Stimulated activated CD8-positive, alpha-beta memory T cell treated with anti-CD3 and anti-CD28 coated beads, Interleukin-12 subunit alpha, Interleukin-12 subunit beta, amount 100 ng/mL, for 24 hours (primary cell): Measurements from ENCODE around the gene HDAC4.

Experiments used
- DNase-seq: peaks from one replicate; pipeline ENCODE4 v3.0.0-alpha.2; 2020; ENCODE audit errors: extremely low read depth

Gene HDAC4

GRCh38 chr2:239236808-239237205, 164.0 kb downstream of the HDAC4 start:
- no peak for DNase-seq

GRCh38 chr2:239236043-239236807, 164.6 kb downstream of the HDAC4 start:
- DNase-seq, result no peak

GRCh38 chr2:239235311-239235710, 165.5 kb downstream of the HDAC4 start:
- no peak for DNase-seq

GRCh38 chr2:239234191-239235175, 166.3 kb downstream of the HDAC4 start:
- DNase-seq, result no peak

- DNase-seq, result no peak
Measured at GRCh38 chr2:239233576-239233975, 167.2 kb downstream of the HDAC4 start.

GRCh38 chr2:239232195-239232578, 168.6 kb downstream of the HDAC4 start:
- DNase-seq, result no peak

GRCh38 chr2:239231231-239232194, 169.3 kb downstream of the HDAC4 start:
- no peak for DNase-seq

- DNase-seq, result no peak
Measured at GRCh38 chr2:239230318-239231052, 170.3 kb downstream of the HDAC4 start.

GRCh38 chr2:239229545-239230279, 171.1 kb downstream of the HDAC4 start:
- no peak for DNase-seq

- no peak for DNase-seq
Measured at GRCh38 chr2:239227661-239228371, 173.0 kb downstream of the HDAC4 start.

GRCh38 chr2:239226677-239227581, 173.9 kb downstream of the HDAC4 start:
- no peak for DNase-seq

- DNase-seq, result no peak
Measured at GRCh38 chr2:239225871-239226561, 174.8 kb downstream of the HDAC4 start.

GRCh38 chr2:239225371-239225851, 175.4 kb downstream of the HDAC4 start:
- DNase-seq, result no peak

GRCh38 chr2:239224955-239225354, 175.9 kb downstream of the HDAC4 start:
- DNase-seq, result no peak

- no peak for DNase-seq
Measured at GRCh38 chr2:239224199-239224570, 176.6 kb downstream of the HDAC4 start.

GRCh38 chr2:239223310-239224198, 177.3 kb downstream of the HDAC4 start:
- DNase-seq, result no peak
